ENCODE data around the gene RNU11.
A peak's percentile ranks its signal among the peaks of the same experiment; 100 is the strongest.
"Not testable (repeated sequence)": the region's sequence is repeated elsewhere in the genome, so short reads cannot be mapped to it uniquely, and the experiment has no call there.

RNU11 gene

DNA sequence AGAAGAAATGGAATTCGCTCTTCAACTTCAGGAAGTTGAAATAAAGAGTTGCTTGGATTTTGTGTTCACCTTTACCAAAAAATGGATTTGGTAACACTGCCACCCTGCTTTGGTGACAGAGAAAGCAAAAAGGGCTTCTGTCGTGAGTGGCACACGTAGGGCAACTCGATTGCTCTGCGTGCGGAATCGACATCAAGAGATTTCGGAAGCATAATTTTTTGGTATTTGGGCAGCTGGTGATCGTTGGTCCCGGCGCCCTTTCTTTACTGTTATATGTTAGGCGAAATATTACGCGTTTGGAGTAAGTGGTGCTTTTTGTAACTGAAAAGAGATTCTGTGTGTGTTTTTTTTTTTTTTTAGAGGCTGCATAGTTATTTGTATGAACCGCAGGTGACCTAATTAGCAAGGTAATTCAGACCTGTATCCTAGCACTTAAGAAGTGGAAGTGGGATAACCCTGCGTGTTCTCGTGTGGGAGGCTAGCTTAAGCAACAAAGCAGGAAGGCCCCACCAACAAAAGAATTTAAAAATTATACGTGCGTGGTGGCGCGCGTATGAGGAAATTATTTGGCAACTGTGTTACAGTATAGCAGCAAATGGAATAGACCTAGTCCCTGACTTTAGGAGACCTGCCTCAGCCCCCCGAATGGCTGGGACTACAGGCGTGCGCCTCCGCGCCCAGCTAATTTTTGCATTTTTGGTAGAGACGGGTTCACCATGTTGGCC is at the start of gene RNU11:
Gene RNU11, plus strand, starts transcription at position 127 of the 725 bp plus-strand sequence.
- peak; percentile 70 for DNase-seq (ENCODE audit: low read depth in 2 of 2)

DNA sequence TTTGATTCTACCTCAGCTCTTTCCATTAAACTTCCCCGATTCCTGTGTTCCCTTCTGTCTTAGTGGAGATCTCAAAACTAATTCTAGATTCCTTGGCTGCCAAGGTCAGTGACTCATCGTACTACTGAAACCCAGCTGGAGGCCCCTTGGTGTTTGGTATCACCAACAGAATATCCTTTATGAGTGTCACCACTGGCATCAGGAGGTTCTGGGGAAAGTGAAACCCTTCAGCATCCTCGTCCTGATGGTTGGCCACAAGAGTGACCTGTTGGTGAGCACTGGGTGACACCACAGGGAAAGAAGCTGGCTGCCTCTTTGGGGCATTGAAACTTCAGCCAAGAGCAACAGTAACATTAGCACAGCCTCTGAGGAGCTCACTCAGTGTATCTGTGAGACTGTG is 46.7 kb upstream of the RNU11 start:
- no peak for DNase-seq (ENCODE audit: low read depth in 2 of 2)

DNA sequence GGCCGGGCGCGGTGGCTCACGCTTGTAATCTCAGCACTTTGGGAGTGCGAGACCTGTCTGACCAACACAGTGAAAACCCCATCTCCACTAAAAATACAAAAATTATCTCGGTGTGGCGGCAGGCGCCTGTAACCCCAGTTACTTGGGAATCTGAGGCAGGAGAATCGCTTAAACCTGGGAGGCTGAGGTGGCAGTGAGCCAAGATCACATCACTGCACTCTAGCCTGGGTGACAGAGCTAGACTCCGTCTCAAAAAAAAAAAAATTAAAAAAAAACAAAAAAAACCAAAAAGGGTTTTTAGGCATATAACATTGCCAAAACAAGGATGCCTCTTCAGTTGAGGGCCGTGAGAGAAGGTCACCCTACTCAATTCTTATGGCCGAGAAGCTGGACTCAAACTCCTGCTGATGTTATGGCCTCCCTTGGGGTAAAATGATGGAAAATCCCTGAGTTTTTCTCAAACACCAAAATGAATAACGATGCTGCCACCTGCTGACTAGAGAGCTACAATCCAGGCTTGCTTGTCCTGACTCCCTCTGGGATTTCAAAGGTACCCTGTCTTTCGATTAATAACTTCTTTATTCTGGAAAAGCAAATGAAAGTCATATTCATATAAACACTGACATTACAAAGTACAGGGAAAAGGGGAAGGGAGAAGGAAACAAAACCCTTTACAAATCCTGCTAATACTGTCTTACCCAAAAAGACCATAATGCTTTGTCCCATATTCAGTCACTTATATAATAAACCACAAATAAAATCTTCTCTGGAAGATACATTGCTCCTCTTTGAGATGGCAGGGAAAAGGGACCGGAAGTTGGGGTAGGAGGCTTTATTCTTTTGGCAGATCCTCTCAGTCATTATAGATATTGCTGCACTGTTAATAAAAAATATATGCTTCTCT is 45.6 kb upstream of the RNU11 start:
- DNase-seq (ENCODE audit: low read depth in 2 of 2) = no peak

DNA sequence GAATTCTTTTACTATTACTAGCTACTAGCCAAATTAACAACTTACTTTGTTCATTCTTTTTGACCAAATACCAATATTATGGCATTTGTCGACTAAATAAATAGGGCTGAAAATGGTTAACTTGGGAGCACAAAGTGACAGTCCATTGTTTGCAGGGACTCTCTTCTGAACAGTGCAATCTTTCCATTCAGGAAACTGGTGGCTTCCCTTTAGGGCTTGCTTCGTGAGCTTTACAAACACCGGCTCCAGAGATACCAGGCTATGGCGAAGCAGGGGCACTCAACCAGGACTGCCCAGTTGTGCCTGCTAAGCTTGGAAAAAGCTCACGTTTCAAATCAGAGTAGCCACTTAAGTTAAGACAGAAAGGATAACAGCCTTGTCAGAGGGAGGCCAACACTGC is 44.0 kb upstream of the RNU11 start:
- no peak for DNase-seq (ENCODE audit: low read depth in 2 of 2)

DNA sequence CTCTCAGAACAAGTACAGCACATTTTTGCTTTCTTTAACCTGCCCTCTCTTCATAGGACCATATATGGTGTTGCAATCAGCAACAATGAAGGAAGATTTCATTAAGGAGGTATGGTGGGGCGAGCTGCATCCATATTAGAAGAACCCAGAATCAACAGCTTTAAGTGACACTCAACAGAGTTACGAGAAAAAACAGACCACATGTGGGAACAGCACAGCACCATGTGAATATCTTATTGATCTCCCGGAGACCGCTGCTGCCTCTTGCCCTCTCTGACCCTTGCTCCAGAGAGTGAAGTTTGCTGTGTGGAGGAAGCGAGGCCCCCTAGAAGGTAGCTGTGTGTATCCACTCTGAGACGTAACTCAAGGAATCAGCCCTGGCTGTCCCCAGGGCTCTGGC is 43.4 kb upstream of the RNU11 start:
- no peak for DNase-seq (ENCODE audit: low read depth in 2 of 2)

DNA sequence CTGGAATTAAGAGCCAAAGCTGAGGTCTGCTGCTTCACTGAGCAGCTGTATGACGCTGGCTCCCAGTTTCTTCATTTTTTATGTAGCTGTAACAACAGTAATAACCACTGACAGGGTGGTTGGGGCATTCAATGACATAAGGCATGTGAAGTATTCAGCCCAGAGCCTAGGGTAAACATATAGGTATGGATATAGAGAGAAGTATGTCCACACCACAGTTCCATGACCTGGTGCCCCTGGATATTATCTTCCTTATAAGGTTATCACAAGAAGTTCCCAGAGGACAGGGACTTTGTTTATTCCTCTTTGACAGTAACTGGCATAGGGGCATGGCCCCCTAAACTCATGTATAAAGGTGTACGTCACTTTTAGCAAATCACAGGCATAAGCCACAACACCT is 41.6 kb upstream of the RNU11 start:
- DNase-seq (ENCODE audit: low read depth in 2 of 2) = no peak

DNA sequence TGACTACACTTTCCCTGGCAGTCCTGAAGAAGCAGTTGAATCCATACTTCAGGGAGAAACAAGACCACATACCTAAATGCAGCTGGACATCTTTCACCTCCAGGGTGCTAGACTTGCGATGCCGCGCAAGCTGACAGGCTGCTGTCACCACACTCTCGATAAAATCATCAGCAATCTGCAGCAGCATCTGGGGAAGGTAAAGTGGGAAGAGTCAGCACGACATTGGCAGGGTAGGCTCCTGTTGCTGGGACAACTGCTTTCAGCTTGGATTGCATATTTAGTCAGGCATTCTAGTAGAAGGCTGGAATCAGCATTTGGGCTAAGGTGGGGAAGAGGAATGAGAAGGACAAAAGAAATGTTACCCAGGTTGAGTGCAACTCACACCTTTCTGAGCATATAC is 35.2 kb upstream of the RNU11 start:
- DNase-seq (ENCODE audit: low read depth in 2 of 2) = no peak

DNA sequence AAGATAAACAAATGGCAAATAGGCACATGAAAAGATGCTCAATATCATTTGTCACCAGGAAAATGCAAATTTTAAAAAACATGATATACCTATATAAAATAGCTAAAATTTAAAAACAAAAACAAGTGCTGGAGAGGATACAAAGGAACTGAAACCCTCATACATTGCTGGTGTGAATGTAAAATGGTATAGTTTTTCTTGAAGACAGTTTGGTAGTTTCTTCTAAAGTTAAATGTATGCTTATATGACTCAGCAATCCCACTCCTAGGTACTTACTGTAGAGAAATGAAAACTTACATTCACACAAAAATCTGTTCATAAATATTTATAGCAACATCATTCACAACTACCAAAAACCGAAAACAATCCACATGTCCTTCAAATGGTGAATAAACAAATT is 16.7 kb upstream of the RNU11 start:
- DNase-seq (ENCODE audit: low read depth in 2 of 2) = no peak

DNA sequence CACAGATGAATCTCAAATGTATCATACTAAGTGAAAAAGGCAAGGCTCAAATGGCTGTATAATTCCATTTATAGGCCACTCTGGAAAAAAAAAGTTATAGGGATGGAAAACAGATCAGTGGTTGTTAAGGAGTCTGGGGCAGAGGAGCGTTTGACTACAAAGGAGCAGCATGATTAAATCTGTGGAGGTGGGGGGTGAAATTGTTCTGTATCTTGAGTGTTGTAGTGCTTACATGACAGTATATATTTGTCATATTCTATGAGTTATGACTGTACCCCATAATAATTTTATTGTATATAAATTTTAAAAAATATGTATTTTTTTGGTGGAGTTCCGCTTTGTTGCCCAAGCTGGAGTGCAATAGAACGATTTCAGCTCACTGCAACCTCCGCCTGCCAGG is 15.8 kb upstream of the RNU11 start:
- DNase-seq (ENCODE audit: low read depth in 2 of 2) = no peak

DNA sequence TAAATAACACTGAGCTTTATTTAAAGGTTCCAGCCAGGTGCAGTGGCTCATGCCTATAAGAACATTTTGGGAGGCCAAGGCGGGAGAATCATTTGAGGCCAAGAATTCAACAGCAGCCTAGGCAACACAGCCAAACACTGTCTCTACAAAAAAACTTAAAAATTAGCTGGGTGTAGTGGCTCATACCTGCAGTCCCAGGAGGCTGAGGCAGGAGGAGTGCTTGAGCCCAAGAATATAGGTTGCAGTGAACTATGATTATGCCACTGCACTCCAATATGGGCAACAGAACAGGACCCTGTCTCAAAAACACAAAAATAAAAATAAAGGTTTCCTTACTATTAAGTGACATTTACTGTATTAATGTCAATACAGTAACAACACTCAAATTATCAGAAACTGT is 7.6 kb upstream of the RNU11 start:
- DNase-seq (ENCODE audit: low read depth in 2 of 2) = no peak

DNA sequence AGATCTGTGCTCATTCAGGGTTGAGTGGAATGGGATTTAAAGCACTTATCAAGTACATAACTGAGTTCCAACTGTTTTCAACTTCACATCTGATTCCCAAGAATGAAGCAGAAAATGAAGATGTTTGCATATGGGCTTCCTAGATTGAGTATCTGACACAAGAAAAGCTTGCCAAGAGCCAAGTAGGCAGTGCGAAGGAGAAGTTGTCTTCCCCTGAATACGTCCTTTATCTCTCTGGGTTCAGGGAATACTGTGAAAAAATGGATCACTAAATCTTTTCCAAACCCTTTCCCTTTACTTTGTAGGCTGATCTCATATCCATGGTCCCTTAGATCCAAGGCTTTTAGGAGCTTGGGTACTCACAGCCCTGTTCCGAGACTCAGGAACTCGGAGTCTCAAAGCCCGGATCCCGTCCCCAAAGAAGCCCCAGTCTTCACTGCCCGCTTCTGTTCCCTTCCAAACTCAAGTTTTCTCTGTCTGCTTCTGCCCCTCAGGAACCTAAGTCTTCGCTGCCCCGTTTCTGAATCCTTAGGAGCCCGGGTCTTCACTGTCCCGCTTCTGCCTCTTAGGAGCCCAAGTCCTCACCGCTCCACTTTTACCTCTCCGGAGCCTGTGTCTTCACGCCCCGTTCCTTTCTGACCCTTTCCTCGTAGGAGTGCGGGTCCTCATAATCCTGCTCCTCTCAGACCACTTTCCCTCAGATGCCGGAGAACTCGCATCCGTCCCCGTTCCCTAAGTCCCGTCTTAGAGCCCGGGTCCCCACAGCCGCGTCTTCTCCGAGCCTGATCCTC is 6.1 kb upstream of the RNU11 start:
- no peak for DNase-seq (ENCODE audit: low read depth in 2 of 2)

DNA sequence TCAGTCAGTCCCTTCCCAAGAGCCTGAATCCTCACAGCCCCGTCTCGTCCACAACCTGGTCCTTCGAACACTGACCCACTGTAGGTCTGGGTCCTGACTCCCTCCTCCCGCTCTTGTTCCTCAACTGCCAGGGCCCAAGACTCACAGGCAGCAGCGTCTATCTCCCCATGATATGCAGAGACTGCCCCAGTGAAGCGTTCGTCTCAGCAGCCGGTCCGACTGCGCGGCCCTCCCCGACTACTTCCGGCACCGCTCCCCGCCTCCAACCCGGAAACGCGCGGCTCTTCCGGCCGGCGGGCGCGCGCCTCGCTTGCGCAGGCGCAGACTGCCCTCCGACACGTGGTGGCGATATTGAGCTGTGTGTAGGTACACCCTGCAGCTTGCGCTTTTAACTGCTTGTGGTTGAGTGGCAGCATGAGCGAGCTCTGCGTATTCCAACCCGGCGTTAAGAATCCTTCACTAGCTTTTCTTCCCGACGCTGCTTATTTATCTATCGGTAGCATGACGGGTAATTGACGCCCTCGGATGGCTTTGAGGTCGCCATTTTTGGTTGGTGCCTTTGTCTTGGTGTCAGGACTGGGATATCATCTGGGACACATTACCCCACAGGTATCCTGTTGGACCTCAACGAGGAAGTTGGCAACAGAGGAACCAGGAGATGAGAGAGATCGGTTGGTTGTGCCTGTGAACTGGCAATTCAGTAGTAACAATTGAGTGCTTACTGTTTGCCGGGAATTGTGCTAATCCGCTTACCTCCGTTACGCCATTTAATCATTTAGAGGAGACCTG is 5.4 kb upstream of the RNU11 start, which contains the start of gene TAF12:
Gene TAF12, minus strand, starts transcription at position 221 of the 789 bp plus-strand sequence. CDS start 20,986 bp downstream, outside the sequence.
- DNase-seq (ENCODE audit: low read depth in 2 of 2) = peak; percentile 84 to 86

DNA sequence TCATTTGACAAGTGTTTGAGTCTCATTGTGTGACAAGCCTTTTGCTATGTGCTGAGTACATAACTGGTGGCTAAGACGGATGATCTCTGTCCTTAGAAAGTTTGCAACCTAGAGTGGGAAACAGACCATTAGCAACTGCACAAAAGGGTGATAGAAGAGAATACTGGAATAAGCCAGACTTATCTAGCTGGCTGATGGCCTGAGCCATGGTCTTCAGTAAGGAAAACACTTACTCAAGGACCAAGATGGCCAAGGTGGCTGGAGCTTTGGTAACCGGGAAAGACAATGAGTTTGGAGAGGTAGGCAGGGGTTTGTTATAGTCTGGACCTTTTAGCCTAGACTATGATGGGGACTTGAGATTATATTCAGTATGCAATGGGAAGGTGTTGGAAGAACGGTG is 3.9 kb upstream of the RNU11 start:
- DNase-seq (ENCODE audit: low read depth in 2 of 2) = no peak

DNA sequence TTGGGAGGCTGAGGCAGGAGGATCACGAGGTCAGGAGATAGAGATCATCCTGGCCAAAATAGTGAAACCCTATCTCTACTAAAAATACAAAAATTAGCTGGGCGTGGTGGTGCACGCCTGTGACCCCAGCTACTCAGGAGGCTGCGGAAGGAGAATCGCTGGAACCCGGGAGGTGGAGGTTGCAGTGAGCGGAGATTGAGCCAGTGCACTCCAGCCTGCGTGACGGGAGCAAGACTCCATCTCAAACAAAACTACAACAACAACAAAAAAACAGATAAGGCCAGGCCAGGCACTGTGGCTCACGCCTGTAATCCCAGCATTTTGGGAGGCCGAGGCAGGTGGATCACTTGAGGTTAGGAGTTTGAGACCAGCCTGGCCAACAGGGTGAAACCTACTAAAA is 3.0 kb upstream of the RNU11 start:
- DNase-seq (ENCODE audit: low read depth in 2 of 2) = not testable (repeated sequence)

DNA sequence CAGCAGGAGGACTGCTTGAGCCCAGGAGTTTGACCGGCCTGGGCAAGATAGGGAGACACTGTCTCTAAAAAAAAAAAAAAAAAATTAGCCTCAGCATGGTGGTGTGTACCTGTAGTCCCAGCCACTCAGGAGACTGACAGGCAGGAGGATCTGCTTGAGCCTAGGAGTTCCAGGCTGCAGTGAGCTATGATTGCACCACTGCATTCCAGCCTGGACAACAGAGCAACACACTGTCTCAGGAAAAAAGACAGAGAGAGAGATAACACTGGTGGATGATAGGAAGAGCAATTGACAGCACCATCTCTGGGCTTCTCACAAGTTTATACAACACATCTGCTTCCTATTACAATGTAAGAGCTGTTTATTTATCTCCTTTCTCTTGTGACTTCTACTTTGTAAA is 2.4 kb upstream of the RNU11 start:
- DNase-seq (ENCODE audit: low read depth in 2 of 2) = no peak

DNA sequence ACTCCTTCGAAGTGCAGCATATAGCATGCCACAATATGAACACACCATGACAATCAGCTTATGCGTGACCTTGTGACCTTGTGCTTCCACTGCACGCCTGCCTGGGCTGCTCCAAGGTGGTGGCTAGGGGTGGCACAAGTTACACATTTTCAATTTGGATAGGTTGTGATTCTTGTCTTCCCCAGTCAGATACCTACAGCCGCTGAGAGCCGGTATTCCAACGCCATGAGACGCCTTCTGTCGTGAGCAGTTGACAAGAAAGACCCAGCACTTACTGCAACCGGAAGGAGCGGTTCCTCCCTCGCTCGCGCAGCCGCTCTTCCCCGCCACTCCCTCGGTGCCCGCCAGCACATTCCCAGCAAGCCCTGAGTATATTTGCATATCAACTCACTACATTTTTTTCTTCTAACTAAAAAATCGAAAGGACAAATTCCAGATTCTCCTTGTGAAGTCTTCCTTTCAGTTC is 359 bp upstream of the RNU11 start:
- peak; percentile 65 to 73 for DNase-seq (ENCODE audit: low read depth in 2 of 2)

DNA sequence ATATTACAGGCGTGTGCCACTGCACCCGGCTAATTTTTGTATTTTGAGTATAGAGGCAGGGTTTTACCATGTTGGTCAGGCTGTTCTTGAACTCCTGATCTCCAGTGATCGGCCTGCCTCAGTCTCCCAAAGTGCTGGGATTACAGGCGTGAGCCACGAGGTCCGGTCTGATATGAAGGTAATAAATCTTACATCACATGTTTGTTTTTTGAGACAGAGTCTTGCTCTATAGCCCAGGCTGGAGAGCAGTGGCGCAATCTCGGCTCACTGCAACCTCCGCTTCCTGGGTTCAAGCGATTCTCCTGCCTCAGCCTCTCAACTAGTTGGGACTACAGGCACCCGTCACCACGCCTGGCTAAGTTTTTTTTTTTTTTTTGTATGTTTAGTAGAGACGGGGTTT is 4.7 kb downstream of the RNU11 start:
- not testable (repeated sequence) for DNase-seq (ENCODE audit: low read depth in 2 of 2)

DNA sequence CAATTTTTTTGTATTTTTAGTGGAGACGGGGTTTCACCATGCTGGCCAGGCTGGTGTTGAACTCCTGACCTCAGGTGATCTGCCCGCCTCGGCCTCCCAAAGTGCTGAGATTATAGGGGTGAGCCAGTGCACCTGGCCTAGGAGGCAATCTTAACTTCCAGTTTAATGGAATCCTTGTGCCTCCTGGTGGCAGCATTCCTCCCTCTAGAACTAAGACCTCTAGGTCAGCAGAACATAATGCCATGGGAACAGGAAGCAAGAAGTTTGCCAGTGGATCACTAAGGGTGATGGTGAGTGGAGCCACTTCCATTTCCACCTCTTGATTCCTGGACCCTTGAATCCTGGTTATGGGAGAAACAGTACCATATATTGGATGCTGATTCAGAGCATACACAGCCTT is 5.5 kb downstream of the RNU11 start:
- DNase-seq (ENCODE audit: low read depth in 2 of 2) = not testable (repeated sequence)

DNA sequence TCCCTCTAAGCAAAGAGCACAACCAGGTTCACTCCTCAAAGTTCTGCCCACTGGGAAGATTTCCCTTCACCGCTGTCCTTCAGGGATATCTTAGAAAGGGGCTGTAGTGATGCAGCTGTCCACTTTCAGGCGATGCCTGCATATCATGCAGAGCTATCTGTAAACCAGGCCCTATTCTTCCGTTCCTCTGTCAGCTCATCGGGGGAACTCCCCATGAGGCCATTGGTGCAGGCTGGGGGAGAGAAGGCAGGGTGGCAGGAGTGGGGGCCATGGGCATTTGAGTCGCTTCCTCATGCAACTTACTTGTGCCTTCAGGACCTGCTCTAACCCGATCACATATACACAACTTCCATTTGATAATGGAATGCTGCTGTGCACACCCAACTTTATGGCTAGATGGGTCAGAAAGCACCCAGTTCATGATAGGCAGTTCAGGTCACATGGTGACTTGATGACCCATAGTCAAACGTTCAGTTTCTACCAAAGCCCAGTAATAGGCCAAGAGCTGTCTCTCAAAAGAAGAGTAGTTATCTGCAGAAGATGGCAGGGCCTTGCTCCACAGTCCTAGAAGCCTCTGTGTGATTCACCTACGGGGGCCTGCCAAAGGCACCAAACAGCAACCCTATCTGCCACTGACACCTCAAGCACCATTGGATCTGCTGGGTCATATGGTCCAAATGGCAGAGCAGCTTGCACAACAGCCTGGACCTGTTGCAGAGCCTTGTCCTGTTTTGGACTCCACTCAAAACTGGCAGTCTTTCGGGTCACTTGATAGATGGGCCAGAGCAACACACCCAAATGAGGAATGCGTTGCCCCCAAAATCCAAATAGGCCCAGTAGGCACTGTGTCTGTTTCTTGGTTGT is 7.3 kb downstream of the RNU11 start:
- DNase-seq (ENCODE audit: low read depth in 2 of 2) = not testable (repeated sequence)

DNA sequence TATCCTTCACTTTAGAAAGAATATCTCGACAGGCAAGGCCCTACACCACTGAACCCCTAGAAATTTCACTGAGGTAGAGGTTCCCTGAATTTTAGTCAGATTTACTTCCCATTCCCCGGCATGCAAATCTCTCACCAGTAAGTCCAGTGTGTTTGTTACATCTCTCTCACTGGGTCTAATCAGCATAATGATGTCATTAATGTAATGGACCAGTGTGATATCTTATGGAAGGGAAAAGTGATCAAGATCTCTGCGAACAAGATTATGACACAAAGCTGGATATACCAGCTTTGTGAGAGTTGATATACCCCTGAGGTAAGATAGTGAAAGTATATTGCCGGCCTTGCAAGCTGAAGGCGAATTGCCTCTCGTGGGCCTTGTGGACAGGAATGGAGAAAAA is 7.9 kb downstream of the RNU11 start:
- no peak for DNase-seq (ENCODE audit: low read depth in 2 of 2)
